ENCODE measurements around the gene NR6A1. TPM values are rescaled to one million over a fixed set of nuclear protein-coding genes. Genes with fewer than 3 reads are reported as not detected.

Gene NR6A1
- total and polyA plus RNA-seq, 11 donors: 0.65 to 5.7 (median 1.6) TPM

- DNase-seq (no peak), ATAC-seq (no peak)
- no peaks in the 10 kb centered on the region for H3K27me3 ChIP-seq
- intact Hi-C loops (cut with DNase I): no loop called here
- WGBS, 4 donors: 83 to 89% (median 87%) methylated on average over 4 of the region's 4 CpGs
- peaks cover 0 to 11% (median 0%) of the 10 kb centered on the region in 12 donors for H3K4me1 ChIP-seq
- no peaks in the 10 kb centered on the region for H3K36me3 ChIP-seq
- TF ChIP-seq, protein P1, sequence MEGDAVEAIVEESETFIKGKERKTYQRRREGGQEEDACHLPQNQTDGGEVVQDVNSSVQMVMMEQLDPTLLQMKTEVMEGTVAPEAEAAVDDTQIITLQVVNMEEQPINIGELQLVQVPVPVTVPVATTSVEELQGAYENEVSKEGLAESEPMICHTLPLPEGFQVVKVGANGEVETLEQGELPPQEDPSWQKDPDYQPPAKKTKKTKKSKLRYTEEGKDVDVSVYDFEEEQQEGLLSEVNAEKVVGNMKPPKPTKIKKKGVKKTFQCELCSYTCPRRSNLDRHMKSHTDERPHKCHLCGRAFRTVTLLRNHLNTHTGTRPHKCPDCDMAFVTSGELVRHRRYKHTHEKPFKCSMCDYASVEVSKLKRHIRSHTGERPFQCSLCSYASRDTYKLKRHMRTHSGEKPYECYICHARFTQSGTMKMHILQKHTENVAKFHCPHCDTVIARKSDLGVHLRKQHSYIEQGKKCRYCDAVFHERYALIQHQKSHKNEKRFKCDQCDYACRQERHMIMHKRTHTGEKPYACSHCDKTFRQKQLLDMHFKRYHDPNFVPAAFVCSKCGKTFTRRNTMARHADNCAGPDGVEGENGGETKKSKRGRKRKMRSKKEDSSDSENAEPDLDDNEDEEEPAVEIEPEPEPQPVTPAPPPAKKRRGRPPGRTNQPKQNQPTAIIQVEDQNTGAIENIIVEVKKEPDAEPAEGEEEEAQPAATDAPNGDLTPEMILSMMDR (IDR thresholded peaks at IDR 0.05): no peak
- TF ChIP-seq POLR2A (IDR thresholded peaks at IDR 0.05): no peak
- H3K9me3 ChIP-seq: no peaks in the 10 kb centered on the region
- H3K4me3 ChIP-seq: no peak overlapping the region
- H3K27ac ChIP-seq: no peak overlapping the region
Observed at GRCh38 chr9:124567362-124567761, 203.7 kb downstream of the NR6A1 start.

DNA sequence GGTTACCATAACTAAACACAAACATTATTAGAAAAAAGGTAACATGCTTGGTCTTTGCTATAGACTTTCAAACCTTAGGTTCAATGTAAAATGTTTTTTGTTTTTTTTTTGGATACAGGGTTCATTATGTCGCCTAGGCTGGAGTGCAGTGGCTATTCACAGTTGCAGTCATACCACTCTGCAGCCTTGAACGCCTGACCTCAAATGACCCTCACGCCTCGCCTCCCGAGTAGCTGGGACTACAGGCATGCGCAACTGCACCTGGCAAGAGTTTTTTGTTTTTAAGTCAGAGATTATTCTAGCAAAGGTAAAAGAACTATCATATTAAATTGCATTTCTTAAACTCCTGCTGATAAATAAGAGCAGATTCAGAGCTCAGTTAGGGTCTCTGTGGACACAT lies 208.8 kb downstream of the NR6A1 start:
- ATAC-seq: peak; percentile 73 to 88 (median 81)
- Histone ChIP-seq H3K4me1 (peaks cover 0 to 11% (median 2%) of the 10 kb centered on the region in 12 donors), H3K27me3 (no peaks in the 10 kb centered on the region), H3K9me3 (no peaks in the 10 kb centered on the region), H3K4me3 (no peak overlapping the region), H3K36me3 (no peaks in the 10 kb centered on the region), H3K27ac (no peak overlapping the region)
- DNase-seq: peak in 4 of 5 donors; percentile 32 to 57 (median 39)
- 31 to 51% (median 40%) methylated on average over 6 of the region's 6 CpGs for WGBS, 4 donors
- intact Hi-C loops (cut with DNase I): no loop called here
- no peak for TF ChIP-seq POLR2A (IDR thresholded peaks at IDR 0.05)
- TF ChIP-seq, protein P1 (IDR thresholded peaks at IDR 0.05): no peak

DNA sequence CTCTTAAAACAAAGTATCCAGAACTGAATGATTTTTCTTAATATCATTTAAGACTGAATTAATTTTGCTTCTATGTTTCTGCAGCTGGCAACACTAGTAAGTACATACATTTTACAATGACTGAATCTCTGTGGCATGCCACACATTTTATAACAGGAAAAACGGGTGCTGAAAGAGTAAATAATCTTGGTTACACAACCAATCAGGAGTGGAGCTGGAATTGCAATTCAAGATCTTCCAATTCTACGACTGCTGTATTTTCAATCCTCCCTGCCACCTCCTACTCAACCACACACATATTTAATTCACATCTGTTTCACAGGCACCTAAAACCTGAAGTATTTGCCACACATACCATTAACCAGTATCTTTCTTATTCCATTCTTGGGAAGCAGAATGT lies 211.2 kb downstream of the NR6A1 start:
- WGBS, 4 donors: 64 to 82% (median 70%) methylated on average over 2 of the region's 2 CpGs
- intact Hi-C loops (cut with DNase I): loop anchor here in 2 of 10 donors (10.0 kb wide), 2 partner anchors 55 to 145 kb away; no protein-coding TSS in a partner anchor
- Histone ChIP-seq H3K27me3 (no peaks in the 10 kb centered on the region), H3K36me3 (no peaks in the 10 kb centered on the region), H3K27ac (no peak overlapping the region), H3K9me3 (no peaks in the 10 kb centered on the region), H3K4me1 (peaks cover 0 to 11% (median 2%) of the 10 kb centered on the region in 12 donors), H3K4me3 (no peak overlapping the region)
- TF ChIP-seq POLR2A (IDR thresholded peaks at IDR 0.05): no peak
- TF ChIP-seq, protein P1 (IDR thresholded peaks at IDR 0.05): no peak
- ATAC-seq (no peak), DNase-seq (no peak)

DNA sequence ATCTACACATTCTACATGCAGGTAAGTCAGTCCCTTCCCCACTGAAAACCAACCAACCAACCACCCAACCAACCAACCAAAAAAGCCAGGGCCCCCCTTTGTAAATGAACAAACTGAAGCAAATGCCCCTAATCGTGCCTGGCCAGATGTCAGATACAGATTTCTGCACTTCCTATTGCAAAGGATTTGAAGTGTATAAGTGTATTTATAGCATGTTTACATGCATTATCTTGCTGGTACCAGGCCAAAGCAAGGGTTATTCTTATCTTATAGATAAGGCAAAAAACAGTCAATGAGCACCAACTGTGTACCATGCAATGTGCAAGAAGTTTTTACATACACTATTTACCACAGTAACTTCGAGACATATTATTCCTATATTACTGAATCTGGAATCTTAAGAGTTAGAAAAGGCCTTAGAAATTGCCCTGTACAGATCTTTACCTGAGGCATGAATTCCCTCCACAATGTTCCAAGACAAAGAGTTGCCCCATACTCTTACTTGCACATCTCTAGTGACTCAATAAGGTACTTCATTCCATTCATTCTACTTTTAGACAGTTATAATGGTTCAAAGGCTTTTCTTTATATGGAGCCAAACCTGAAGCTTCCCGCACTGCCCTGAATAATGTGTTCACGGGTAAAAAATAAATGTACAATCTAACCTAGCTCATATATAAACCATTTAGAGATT lies 212.2 kb downstream of the NR6A1 start:
- no peak for ATAC-seq
- TF ChIP-seq, protein P1 (IDR thresholded peaks at IDR 0.05): no peak
- TF ChIP-seq POLR2A (IDR thresholded peaks at IDR 0.05): no peak
- H3K36me3 ChIP-seq: no peaks in the 10 kb centered on the region
- no peak overlapping the region for H3K4me3 ChIP-seq
- no peak for DNase-seq
- H3K27me3 ChIP-seq: no peaks in the 10 kb centered on the region
- H3K27ac ChIP-seq: no peak overlapping the region
- peaks cover 0 to 13% (median 2%) of the 10 kb centered on the region in 12 donors for H3K4me1 ChIP-seq
- 70 to 81% (median 78%) methylated on average over 4 of the region's 4 CpGs for WGBS, 4 donors
- intact Hi-C loops (cut with DNase I): loop anchor here in 2 of 10 donors (10.0 kb wide), 2 partner anchors 56 to 146 kb away; no protein-coding TSS in a partner anchor
- H3K9me3 ChIP-seq: no peaks in the 10 kb centered on the region
